A549 (cell line): ENCODE data around the gene ASMT.

Experiments
- CEBPB ChIP-seq, 2 experiments: fragments of >200 bp in 1 of 2; sonication (Bioruptor Twin) in 1 of 2; formaldehyde crosslinking in 1 of 2; IDR thresholded peaks; 2 replicates each; pipeline ENCODE4 v1.6.1; 2012 to 2016
- CHD4 ChIP-seq: fragments of 200-600 bp; sonication (generic); IDR thresholded peaks from 2 replicates; pipeline ENCODE4 v1.6.1; 2016; ENCODE audit warnings: antibody characterized with exemption, mild to moderate bottlenecking, borderline replicate concordance
- EHMT2 ChIP-seq: fragments of 200-600 bp; sonication (generic); IDR thresholded peaks from 2 replicates; pipeline ENCODE4 v1.6.1; 2016; ENCODE audit warnings: antibody characterized with exemption, low read depth, mild to moderate bottlenecking, moderate library complexity
- EP300 ChIP-seq, 2 experiments: fragments of >200 bp; sonication (Bioruptor Twin); formaldehyde crosslinking; IDR thresholded peaks; 2 replicates in 1 of 2; 3 replicates in 1 of 2; pipeline ENCODE4 v1.6.1; 2016 to 2017
- HOXA7 ChIP-seq: fragments of 250-450 bp; sonication (Bioruptor Pico); IDR thresholded peaks from 2 replicates; pipeline ENCODE4 v1.5.0; 2020; ENCODE audit warnings: mild to moderate bottlenecking, moderate library complexity
- JUNB ChIP-seq: fragments of >200 bp; sonication (Bioruptor Twin); formaldehyde crosslinking; IDR thresholded peaks from 2 replicates; pipeline ENCODE4 v1.6.1; 2016
- PHF8 ChIP-seq: fragments of 200-600 bp; sonication (generic); IDR thresholded peaks from 2 replicates; pipeline ENCODE4 v1.6.1; 2016; ENCODE audit warnings: low read depth, mild to moderate bottlenecking, antibody characterized with exemption, moderate library complexity, borderline replicate concordance
- POLR2A ChIP-seq: IDR thresholded peaks from 2 replicates; pipeline ENCODE4 v1.6.1; 2012; ENCODE audit warnings: mild to moderate bottlenecking, low read length
- SMC3 ChIP-seq: fragments of >200 bp; sonication (Bioruptor Twin); formaldehyde crosslinking; IDR thresholded peaks from 3 replicates; pipeline ENCODE4 v1.6.1; 2018; ENCODE audit warnings: inconsistent platforms
- ZFP36 ChIP-seq: fragments of 450-650 bp; IDR thresholded peaks from 2 replicates; pipeline ENCODE4 v1.6.1; 2014; ENCODE audit warnings: borderline replicate concordance; ENCODE audit not compliant: partially characterized antibody
- TF ChIP-seq, protein P1 (sequence below): IDR thresholded peaks from 2 replicates; pipeline ENCODE4 v1.6.1; 2012
- TF ChIP-seq, protein P2 (sequence below): fragments of >200 bp; sonication (Bioruptor Twin); formaldehyde crosslinking; IDR thresholded peaks from 3 replicates; pipeline ENCODE4 v1.5.1; 2016

DNA sequence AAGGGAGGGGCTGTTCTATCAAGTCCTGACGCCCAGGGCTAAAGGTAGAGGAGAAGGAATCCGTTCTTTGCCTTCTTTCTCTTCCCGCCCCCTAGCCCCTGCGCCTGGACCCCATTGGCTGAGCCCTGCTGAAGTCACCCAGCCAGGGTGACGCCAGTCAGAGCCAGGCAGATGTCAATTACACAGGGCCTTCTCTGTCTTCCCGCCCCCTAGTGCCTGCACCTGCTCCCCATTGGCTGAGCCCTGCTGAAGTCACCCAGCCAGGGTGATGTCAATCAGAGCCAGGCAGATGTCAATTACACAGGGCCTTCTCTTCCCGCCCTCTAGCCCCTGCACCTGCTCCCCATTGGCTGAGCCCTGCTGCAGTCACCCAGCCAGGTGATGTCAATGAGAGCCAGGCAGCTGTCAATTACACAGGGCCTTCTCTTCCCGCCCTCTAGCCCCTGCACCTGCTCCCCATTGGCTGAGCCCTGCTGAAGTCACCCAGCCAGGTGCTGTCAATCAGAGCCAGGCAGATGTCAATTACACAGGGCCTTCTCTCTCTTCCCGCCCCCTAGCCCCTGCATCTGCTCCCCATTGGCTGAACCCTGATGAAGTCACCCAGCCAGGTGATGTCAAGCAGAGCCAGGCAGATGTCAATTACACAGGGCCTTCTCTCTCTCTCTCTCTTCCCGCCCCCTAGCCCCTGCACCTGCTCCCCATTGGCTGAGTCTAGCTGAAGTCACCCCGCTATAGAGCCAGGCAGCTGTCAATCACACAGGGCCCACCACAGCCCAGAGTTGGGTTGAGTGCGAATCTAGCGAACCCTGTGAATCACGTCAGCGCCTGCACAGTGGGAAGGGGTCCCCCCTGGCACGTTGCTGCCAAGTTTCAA lies 46.4 kb downstream of the ASMT start:
- TF ChIP-seq, protein P1, sequence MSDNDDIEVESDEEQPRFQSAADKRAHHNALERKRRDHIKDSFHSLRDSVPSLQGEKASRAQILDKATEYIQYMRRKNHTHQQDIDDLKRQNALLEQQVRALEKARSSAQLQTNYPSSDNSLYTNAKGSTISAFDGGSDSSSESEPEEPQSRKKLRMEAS, result no peak
- no peak for TF ChIP-seq SMC3
- TF ChIP-seq JUNB, result no peak
- TF ChIP-seq, protein P2, sequence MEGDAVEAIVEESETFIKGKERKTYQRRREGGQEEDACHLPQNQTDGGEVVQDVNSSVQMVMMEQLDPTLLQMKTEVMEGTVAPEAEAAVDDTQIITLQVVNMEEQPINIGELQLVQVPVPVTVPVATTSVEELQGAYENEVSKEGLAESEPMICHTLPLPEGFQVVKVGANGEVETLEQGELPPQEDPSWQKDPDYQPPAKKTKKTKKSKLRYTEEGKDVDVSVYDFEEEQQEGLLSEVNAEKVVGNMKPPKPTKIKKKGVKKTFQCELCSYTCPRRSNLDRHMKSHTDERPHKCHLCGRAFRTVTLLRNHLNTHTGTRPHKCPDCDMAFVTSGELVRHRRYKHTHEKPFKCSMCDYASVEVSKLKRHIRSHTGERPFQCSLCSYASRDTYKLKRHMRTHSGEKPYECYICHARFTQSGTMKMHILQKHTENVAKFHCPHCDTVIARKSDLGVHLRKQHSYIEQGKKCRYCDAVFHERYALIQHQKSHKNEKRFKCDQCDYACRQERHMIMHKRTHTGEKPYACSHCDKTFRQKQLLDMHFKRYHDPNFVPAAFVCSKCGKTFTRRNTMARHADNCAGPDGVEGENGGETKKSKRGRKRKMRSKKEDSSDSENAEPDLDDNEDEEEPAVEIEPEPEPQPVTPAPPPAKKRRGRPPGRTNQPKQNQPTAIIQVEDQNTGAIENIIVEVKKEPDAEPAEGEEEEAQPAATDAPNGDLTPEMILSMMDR, result no peak
- TF ChIP-seq EHMT2, result no peak
- TF ChIP-seq HOXA7, result no peak
- no peak for TF ChIP-seq ZFP36
- TF ChIP-seq EP300 (IDR thresholded peaks at IDR 0.05), result no peak
- no peak for TF ChIP-seq POLR2A
- TF ChIP-seq PHF8, result no peak
- TF ChIP-seq CEBPB (IDR thresholded peaks at IDR 0.05), result no peak
- TF ChIP-seq CHD4, result no peak
